HG03342 (cell line): ENCODE results near the gene COL18A1.
"Not testable (repeated sequence)": the region's sequence is repeated elsewhere in the genome, so short reads cannot be mapped to it uniquely, and the experiment has no call there.

Experiments used
- ATAC-seq: cut with Tn5 transposase; IDR thresholded peaks from one replicate; pipeline ENCODE4 v1.9.1; 2021; ENCODE audit warnings: mild to moderate bottlenecking, moderate library complexity; ENCODE audit not compliant: unreplicated experiment

Gene COL18A1

DNA sequence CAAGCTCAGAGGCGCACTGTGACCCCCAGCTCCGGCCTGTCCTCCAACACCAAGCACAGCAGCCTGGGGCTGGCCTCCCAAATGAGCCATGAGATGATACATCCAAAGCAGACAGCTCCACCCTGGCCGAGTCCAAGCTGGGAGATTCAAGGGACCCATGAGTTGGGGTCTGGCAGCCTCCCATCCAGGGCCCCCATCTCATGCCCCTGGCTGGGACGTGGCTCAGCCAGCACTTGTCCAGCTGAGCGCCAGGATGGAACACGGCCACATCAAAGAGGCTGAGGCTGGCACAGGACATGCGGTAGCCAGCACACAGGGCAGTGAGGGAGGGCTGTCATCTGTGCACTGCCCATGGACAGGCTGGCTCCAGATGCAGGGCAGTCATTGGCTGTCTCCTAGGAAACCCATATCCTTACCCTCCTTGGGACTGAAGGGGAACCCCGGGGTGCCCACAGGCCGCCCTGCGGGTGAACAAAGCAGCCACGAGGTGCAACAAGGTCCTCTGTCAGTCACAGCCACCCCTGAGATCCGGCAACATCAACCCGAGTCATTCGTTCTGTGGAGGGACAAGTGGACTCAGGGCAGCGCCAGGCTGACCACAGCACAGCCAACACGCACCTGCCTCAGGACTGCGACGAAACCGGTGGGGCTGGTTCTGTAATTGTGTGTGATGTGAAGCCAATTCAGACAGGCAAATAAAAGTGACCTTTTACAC is 108.2 kb downstream of the COL18A1 start:
- ATAC-seq: no peak

DNA sequence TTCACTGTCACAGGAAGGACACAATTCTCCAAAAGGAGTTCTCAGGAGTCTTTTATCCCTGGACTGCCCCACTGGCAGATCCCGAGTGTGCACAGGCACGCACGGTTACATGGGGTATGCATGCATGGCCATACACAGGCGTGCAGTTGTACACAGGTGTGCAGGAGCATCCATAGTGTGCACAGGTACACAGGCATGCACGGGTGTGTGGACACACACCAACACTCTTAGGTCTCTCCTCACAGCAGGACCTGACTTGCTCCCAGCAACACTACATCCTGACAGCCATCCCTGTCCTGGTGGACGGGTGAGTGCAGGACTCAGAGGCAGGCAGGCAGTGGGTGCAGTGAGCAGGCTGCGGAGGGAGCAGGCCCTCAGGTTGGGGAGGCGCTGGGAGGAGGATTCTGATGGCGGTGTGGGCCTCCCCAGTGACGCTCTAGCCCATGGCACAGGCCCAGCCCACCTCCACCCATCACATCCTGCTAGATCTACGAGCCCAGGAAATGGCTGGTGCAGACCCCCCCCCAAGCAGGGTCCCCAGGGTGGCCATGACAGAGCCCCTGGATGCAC is 108.9 kb downstream of the COL18A1 start:
- ATAC-seq: no peak

DNA sequence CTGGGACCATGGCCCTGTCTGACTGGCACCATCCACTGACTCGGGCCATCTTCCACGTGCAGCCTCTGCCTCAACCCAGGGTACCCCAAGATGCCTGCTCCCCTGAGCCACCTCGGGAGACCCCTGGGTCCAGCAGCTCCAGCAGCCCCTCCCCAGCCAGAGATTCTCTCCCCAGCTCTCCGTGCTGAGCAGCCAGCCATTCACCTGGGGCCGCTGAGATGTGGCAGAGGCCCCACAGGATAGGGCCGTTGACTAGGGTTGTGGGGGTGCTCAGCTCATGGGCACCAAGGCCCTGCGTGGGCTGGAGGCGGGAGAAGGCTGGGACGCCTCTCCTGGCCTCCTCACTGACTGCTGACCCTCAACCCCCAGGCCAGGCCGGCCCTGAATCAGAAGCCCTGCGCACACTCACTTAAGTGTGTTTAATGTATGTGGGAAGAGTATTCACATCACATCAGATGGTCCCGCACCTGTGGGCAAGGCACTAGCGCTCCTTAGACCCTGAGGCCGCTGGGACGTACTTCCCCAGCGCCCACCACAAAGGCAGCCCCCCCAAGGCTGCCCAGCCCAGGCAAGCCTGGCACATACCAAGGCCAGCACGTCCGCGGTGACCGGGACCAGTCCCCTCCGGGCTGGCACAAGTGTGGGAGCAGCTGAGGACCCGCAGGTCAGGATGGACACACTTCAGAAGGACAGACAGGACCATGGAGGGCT is 109.5 kb downstream of the COL18A1 start:
- ATAC-seq: no peak

DNA sequence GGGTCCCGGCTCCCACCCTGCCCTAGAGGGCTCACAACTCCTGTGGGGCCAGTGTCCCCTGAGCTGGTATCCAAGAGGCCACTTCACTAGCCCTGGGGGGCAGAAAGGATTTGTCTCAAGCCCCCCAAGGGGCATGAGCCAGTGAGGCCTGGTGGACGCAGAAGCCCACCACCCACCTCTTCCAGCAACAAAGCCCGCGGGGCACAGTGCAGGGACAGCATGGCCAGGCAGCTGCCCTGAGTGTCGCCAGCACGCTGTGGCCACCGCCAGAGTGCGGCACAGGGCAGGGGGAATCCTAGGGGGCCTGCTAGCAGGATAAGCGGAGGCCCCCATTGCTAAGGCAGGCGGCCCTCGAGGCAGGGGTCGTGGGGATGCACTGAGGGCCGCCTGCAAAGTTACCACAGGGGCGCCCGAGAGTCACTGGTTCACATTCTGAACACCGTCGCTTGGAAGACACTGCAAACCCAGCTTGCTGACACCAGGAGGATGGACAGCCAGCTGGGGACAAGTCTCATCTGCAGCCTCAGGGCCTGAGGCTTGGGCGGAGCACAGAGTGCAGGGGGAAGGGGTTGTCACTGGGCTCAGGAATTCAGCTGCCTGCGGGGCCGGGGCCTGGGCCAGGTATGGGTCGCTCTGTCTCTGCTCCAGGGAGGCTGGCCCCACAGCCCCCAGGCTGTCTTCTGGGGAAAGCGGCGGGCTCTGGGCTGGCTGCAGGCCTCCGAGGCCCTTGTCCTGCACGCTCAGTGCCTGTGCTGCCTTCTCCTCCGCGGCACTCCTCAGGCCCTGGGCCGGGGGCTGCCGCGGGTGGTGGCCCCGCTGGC is 110.5 kb downstream of the COL18A1 start:
- no peak for ATAC-seq

DNA sequence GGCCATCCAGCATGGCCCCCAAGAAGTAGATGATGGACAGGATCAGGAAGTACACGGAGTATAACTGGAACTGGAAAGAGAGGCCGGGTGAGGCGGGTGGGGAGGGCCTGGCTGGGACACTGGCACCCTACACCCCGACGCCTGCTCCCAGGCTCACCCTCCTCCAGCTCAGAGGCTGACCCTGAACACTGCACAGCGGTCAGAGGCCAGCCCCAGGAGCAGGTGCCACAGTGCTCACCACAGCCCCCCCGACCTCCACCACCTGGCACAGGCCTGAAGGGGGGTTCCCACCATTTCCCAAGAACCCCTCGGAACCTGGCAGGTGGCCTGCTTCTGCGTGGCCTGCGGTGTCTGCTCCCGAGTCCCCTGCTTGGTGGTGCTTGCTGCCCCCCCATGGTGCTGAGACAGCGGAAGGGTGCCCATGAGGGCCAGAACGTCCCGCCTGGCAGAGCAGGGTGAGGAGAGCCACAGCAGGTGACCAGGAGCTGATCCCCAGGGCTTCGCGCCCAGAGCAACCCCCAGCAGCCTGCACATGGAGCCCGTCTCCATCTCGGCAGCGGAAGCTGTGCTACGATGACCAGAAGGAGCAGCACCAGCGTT is 111.2 kb downstream of the COL18A1 start:
- ATAC-seq: no peak

DNA sequence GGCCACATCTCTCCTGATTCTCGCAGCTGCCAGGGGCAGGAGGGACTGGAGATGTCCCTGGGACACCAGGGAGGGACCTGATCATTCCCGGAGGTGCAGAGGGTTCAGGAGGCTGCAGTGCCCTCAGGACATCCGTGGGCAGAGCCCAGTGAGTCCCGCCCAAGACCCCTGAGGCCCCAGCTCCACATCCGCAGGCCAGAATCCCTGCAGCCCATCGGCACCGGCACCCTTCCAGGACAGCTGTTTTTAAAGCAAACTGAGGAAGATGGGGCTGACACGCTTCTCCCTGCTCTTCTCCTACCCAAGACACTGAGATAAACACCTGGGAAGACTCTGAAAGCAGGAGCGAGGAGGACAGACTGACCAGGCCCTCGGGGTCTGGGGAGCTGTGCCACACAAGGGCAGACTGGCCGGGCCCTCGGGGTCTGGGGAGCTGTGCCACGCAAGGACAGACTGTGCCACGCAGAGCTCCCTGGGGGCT is 111.7 kb downstream of the COL18A1 start:
- no peak for ATAC-seq

DNA sequence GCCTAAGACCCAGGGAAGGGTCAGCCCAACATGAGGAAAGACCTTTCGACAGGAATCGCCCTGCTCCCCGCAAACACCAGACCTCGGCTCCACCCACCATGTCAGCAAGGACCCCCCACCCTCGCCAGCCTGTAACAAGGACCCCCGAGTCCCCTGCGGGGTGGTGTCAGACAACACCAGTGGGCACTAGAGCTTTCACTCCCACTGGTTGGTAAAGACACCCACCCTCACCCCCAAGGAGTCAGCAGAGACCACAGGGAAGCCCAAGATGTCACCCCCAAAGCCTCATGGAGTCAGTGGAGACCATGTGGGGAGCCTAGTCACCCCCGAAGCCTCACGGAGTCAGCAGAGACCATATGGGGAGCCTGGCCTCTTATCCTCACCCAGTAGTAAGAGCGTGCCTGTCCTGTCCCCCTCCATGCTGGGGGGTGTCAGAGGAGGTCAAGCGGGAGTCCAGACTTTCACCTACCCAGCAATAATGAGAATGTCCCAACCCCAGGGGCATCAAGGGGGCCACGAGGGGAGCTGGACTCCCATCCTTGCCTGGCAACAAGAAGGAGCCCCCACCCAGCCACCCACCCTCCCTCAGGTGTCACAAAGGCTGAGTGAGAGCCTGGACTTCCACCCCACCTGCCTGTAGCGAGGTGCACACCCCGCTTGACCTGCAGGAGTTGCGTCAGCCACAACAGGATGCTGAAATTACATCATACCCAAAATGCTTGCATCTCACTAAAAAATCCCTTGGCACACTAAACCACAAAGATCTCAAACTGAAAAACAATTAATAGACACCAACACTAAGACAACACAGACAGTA is 112.5 kb downstream of the COL18A1 start:
- no peak for ATAC-seq

DNA sequence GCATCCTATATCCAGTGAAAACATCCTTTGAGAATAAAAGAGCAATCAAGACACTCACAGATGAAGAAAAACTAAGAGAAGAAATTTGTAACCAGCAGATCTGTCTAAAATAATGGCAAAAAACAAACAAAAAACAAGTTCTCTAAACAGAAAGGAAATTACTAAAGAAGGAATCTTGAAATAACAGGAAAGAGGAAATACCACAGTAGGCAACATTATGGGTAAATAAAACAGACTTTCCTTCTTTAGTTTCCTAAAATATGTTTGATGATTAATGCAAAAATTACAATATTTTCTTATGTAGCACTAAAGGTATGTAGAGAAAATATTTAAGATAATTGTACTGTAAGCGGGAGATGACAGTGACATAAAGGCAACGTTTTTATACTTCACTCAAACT is 113.8 kb downstream of the COL18A1 start:
- no peak for ATAC-seq

DNA sequence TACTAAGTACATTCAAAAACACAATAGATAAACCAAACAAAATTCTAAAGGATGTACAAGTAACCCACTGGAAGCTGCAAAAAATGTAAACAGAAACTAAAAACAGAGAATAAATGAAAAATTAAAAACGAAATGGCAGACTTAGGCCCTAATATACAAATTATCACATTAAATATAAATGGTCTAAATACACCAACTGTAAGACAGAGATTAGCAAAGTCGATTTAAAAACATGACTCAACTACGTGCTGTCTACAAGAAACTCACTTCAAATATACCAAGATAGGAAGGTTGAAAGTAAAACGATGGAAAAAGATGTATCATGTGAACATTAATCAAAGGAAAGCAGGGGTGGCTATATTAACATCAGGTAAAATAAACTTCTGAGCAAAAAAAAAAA is 114.2 kb downstream of the COL18A1 start:
- ATAC-seq: no peak

DNA sequence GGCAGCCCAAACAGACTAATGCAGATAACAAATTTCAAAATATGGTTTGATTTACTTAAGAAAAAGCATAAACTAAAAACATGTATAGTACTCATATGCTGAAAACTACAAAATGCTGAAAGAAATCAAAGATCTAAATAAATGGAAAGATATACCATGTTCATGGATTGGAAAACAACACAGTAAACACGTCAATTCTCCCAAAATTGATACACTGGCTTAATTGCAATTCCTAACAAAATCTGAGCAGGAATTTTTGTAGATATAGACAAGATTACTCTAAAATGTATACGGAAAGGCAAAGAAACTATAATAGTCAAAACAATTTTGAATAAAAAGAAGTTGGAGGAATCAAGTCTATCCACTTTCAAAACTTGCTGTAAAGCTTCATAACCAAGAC is 116.3 kb downstream of the COL18A1 start:
- ATAC-seq: no peak

DNA sequence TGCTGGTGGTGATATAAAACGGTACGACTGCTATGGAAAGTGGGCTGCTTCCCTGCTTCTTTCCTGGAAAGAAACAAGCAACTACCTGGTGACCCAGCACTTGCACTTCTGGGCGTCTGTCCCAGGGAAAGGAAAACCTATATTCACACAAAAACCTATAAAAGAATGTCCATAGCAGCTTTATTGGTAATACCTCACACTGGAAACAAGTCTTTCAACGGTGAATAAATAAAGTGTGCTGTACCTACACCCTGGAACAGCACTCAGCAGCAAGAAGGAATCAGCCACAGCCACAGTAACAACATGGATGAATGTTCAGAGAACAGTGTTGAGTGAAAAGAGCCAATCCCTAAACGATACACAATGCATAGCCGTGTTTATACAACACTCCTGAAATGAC is 117.4 kb downstream of the COL18A1 start:
- no peak for ATAC-seq

DNA sequence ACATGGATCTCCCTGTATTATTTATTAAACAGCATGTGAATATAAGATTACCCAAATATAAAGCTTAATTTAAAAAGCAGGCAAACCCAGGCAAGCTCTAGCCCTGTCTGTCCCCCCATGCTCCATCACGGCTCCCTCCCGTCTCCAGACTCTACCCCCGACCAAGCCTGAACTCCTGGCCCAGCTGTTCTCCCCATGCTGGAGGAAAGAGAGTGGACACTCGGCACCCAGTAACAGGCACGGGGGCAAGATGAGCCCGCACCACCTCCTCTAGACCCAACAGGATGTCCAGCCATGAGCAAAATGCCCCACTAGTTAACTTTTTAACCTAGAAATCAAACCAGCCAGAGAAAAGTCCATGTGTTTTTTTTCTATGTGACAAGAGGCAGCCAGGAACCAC is 118.0 kb downstream of the COL18A1 start:
- ATAC-seq: no peak

DNA sequence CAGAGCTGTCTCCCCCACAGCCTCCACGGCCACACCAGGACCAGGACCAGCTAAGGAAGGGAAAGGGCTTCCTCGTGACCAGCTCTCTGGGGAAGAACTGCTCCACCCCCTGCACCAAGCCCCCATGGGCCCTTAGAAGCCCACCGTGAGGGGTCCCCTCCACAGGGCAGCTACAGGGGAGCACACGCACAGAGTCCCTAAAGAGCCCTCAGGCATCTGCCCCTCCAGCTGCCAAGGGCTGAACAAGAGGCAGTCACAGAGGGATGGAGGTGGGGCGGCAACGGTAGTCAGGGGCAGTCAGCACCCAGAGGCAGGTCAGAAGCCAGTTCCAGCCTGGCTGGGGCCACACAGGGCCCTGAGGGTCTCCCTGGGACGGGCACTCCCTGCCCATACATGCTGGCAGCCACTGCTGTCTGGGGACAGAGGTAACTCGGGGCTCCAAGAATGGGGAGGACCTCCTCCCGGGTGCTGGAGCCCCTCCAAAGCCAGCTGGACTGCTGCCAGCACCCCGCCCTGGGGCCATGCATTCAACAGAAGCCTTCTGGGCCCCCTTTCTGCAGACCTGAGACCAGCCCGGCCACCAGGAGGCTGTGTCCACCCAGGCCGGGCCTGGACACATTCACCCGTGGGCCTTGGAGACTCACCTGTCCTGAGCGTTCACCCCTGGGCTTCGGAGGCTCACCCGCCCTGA is 118.6 kb downstream of the COL18A1 start:
- no peak for ATAC-seq

DNA sequence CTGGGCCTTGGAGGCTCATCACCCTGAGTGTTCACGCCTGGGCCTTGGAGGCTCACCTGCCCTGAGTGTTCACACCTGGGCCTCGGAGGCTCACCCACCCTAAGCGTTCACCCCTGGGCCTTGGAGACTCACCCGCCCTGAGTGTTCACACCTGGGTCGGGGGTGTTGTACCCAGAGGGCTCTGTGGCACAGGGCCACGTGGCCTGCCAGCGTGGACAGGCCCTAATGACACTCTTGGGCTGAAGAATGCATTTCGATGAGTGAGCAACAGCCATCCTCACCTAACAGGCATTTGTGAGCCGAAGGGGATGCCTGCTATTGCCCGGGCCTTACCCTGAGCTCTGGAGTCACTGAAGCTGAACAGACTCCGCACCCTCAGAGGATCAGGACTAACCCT is 119.8 kb downstream of the COL18A1 start:
- ATAC-seq: no peak

DNA sequence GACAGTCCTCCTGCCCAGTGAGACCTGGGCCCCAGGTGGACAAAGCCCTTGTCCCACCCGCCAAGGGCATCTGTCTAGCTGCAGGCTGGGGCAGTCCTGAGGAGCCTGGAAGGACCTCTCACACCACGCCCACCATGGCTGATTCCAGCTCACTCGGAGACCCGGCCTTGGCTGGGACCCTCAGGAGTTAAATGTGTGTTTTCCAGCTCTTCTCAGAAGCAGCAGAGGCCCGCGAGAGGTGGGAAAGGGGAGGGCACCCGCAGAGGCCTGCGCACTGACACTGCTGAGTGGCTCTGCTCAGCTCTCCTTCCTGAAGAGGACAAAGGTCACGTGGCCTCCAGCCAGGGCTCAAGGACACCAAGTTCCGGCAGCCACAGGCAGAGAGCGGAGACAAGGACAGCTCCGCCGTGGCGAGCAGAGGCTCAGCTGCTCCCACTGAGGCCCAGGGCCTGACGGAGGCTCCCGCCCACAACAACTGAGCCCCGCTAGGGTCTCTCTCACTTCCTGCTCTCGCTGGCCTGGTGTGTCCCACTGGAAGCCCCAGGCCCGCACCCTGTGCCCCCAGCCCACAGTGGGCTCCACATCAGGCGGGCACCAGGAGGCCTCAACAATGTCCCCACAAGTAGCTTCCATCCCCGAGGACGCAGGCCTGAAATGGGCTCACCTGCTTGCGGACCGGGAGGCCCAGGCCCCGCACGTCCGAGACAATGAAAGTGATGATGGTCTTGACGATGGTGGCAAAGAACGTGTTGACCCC is 120.4 kb downstream of the COL18A1 start:
- no peak for ATAC-seq

DNA sequence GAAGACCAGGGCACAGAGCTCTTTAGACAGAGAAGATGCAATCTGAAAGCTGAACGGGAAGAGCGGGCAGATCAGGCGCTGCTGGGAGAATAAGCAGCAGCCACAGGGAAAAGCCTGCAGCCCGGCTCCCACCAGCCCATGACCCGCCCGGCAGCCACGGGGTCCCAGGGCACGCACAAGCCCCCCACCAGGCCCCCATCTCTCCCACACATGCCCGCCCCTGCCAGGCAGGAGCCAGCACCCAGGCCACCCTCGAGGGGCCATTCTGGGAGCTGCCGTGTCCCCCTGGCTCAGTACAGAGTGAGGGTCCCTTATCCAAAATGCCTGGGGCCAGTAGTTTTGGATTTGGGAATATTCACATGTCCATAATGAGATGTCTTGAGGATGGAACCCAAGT is 120.9 kb downstream of the COL18A1 start:
- ATAC-seq: no peak

DNA sequence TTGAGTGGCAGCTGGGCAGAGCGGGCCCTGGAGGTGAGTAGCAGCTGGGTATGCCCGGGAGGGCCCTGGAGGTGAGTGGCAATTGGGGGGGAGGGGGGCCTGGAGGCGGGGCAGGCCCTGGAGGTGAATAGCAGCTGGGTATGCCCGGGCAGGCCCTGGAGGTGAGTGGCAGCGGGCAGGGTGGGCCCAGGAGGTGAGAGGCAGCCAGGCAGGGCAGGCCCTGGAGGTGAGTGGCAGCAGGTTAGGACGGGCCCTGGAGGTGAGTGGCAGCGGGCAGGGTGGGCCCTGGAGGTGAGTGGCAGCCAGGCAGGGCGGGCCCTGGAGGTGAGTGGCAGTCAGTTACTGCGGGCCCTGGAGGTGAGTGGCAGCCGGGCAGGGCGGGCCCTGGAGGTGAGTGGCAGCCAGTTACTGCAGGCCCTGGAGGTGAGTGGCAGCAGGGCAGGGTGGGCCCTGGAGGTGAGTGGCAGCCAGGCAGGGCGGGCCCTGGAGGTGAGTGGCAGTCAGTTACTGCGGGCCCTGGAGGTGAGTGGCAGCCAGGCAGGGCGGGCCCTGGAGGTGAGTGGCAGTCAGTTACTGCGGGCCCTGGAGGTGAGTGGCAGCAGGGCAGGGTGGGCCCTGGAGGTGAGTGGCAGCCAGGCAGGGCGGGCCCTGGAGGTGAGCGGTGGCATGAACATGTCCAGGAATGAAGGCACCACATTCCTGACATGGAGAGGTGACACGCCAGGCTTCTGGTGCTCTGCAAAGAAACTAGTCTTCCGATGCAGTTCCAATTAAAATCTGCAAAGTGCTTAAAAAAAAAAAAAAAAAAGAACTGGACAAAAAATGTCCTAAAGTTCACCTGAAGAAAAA is 122.4 kb downstream of the COL18A1 start:
- ATAC-seq: not testable (repeated sequence)
